Type B pancreatic cell (in vitro differentiated cells): ENCODE results near the gene LCTL. TPM values are rescaled to one million over a fixed set of nuclear protein-coding genes. Genes with fewer than 3 reads are reported as not detected.

ENCODE experiments used
- DNase-seq: peaks from one replicate; pipeline ENCODE4 v3.0.0; 2021; ENCODE audit warnings: mixed read lengths; ENCODE audit not compliant: unreplicated experiment; ENCODE audit errors: extremely low spot score
- H3K27ac Mint-ChIP-seq: 2 replicates; pipeline ENCODE4 v1.8.0; 2021; ENCODE audit warnings: mild to moderate bottlenecking, mixed read lengths
- H3K27me3 Mint-ChIP-seq: 2 replicates; pipeline ENCODE4 v1.8.0; 2021; ENCODE audit warnings: mixed read lengths
- H3K36me3 Mint-ChIP-seq: 2 replicates; pipeline ENCODE4 v1.8.0; 2021; ENCODE audit warnings: mixed read lengths
- H3K4me1 Mint-ChIP-seq: one replicate; pipeline ENCODE4 v1.8.0; 2021; ENCODE audit warnings: mixed read lengths; ENCODE audit not compliant: unreplicated experiment
- H3K4me3 Mint-ChIP-seq: 2 replicates; pipeline ENCODE4 v1.8.0; 2021; ENCODE audit warnings: mild to moderate bottlenecking, mixed read lengths
- H3K9me3 Mint-ChIP-seq: 2 replicates; pipeline ENCODE4 v1.8.0; 2021; ENCODE audit warnings: mixed read lengths
- CTCF ChIP-seq: fragments of 200-600 bp; sonication (generic); conservative IDR thresholded peaks from 2 replicates; pipeline ENCODE4 v1.5.0; 2021; ENCODE audit warnings: antibody characterized with exemption, mild to moderate bottlenecking
- total RNA-seq: library from RNA; stranded (reverse); gene quantifications from 2 replicates; pipeline ENCODE4 v1.2.1, GENCODE V29; 2021; ENCODE audit warnings: low replicate concordance

Gene LCTL
- total RNA-seq, 1 donor from 2014 or later: 1.4 TPM

GRCh38 chr15:66609876-66610275 is 44.1 kb upstream of the LCTL start:
- H3K27ac Mint-ChIP-seq: no peak overlapping the region
- no peak for TF ChIP-seq CTCF
- no peaks in the 10 kb centered on the region for H3K27me3 Mint-ChIP-seq
- no peak for DNase-seq
- H3K36me3 Mint-ChIP-seq: no peaks in the 10 kb centered on the region
- H3K4me3 Mint-ChIP-seq: no peak overlapping the region
- no peaks in the 10 kb centered on the region for H3K9me3 Mint-ChIP-seq
- H3K4me1 Mint-ChIP-seq: peaks cover 5% of the 10 kb centered on the region

- Mint-ChIP-seq H3K4me3 (no peak overlapping the region), H3K9me3 (no peaks in the 10 kb centered on the region), H3K36me3 (no peaks in the 10 kb centered on the region), H3K27me3 (no peaks in the 10 kb centered on the region), H3K27ac (no peak overlapping the region), H3K4me1 (peaks cover 5% of the 10 kb centered on the region)
- no peak for DNase-seq
- no peak for TF ChIP-seq CTCF
Measured at GRCh38 chr15:66608881-66609280, 43.1 kb upstream of the LCTL start.

GRCh38 chr15:66608159-66608558 is 42.4 kb upstream of the LCTL start:
- Mint-ChIP-seq H3K9me3 (no peaks in the 10 kb centered on the region), H3K4me1 (peaks cover 5% of the 10 kb centered on the region), H3K36me3 (no peaks in the 10 kb centered on the region), H3K27me3 (no peaks in the 10 kb centered on the region), H3K4me3 (no peak overlapping the region), H3K27ac (no peak overlapping the region)
- TF ChIP-seq CTCF: no peak
- no peak for DNase-seq

- Mint-ChIP-seq H3K9me3 (no peaks in the 10 kb centered on the region), H3K4me3 (no peak overlapping the region), H3K27ac (no peak overlapping the region), H3K4me1 (peaks cover 5% of the 10 kb centered on the region), H3K27me3 (peaks cover 5% of the 10 kb centered on the region), H3K36me3 (no peaks in the 10 kb centered on the region)
- TF ChIP-seq CTCF: peak; percentile 92
- DNase-seq: peak; percentile 79
Measured at GRCh38 chr15:66603301-66604179, 37.7 kb upstream of the LCTL start.

- TF ChIP-seq CTCF: no peak
- Mint-ChIP-seq H3K4me1 (peaks cover 4% of the 10 kb centered on the region), H3K27me3 (peaks cover 8% of the 10 kb centered on the region), H3K4me3 (no peak overlapping the region), H3K9me3 (no peaks in the 10 kb centered on the region), H3K27ac (no peak overlapping the region), H3K36me3 (no peaks in the 10 kb centered on the region)
- DNase-seq: no peak
Measured at GRCh38 chr15:66601521-66601920, 35.7 kb upstream of the LCTL start.
